Measurements from ENCODE around the gene ITGB7. TPM values are rescaled to one million over a fixed set of nuclear protein-coding genes. Genes with fewer than 3 reads are reported as not detected.

The ITGB7 gene
- total RNA-seq, 4 donors from 2014 or later, result 2.0 to 3.8 (median 2.4) TPM; not detected in 1

DNA sequence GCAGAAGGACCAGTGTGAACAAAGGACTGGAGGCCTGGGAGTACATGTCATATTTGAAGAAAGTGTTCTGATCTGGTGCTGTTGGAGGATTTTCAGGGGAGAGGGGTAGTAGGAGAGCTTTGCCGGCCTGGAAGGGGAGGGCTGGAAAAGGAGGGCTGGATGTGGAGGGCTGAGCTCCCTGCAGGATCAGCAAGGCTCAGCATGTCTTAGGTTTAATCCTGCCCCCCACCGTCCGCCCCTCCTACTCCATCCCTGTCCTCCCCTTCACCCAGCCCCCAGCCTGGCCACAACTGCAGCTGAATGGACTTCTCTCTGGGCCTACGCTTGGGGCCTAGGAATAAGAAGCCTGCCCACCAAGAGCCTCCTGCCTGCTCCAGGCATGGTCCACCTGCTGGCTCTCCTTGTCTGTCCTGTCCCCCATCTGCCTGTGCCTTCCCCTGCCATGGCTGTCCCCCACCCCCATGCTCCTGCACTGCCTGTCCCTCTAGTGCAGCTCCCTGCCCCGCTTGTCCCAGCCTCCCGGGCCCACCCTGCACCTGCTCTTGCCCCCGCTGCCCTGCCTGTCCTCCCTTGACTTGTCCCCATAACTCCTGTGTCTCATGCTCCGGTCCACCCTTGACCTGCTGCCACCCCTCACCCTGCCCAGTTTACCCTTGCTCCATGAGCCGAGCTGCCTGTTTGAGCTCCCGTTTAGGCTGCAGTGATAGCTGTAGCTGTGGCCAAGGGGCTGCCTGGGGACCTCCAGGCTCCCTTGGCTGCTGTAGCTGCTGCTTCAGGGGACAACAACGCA, 34.8 kb upstream of the ITGB7 start:
- TF ChIP-seq, protein P1, sequence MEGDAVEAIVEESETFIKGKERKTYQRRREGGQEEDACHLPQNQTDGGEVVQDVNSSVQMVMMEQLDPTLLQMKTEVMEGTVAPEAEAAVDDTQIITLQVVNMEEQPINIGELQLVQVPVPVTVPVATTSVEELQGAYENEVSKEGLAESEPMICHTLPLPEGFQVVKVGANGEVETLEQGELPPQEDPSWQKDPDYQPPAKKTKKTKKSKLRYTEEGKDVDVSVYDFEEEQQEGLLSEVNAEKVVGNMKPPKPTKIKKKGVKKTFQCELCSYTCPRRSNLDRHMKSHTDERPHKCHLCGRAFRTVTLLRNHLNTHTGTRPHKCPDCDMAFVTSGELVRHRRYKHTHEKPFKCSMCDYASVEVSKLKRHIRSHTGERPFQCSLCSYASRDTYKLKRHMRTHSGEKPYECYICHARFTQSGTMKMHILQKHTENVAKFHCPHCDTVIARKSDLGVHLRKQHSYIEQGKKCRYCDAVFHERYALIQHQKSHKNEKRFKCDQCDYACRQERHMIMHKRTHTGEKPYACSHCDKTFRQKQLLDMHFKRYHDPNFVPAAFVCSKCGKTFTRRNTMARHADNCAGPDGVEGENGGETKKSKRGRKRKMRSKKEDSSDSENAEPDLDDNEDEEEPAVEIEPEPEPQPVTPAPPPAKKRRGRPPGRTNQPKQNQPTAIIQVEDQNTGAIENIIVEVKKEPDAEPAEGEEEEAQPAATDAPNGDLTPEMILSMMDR (IDR thresholded peaks at IDR 0.05), result no peak
- no peak for TF ChIP-seq POLR2A (IDR thresholded peaks at IDR 0.05)
- intact Hi-C loops (cut with DNase I; ENCODE audit: low total_unique reads), result no loop called here
- no peak overlapping the region for H3K4me3 ChIP-seq
- no peak overlapping the region for H3K27ac ChIP-seq
- H3K4me1 ChIP-seq, result no peaks in the 10 kb centered on the region
- H3K27me3 ChIP-seq, result no peaks in the 10 kb centered on the region
- no peak for DNase-seq
- no peaks in the 10 kb centered on the region for H3K36me3 ChIP-seq
- no peaks in the 10 kb centered on the region for H3K9me3 ChIP-seq

DNA sequence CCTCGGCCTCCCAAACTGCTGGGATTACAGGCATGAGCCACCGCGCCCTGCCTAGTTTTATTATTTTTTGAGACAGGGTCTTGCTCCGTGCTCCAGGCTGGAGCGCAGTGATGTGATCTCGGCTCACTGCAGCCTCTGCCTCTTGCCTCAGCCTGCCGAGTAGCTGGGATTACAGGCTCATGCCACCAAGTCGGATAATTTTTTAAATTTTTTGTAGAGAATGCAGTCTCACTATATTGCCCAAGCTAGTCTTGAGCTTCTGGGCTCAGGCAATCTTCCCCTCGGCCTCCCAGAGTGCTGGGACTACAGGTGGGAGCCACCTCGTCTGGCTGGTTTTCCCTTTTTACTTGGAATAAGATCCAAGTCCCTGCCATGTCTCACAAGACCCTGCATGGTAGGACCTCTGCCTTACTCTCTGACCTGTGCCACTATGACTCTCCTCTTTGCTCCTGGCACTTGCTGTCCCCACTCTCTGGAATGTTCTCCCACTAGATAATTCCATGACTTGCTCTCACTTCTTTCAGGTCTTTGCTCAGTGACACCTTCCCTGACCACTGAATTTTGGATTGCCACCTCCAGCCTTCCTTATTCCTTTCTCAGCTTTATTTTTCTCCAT, 32.7 kb upstream of the ITGB7 start:
- Histone ChIP-seq H3K9me3 (no peaks in the 10 kb centered on the region), H3K4me1 (no peaks in the 10 kb centered on the region), H3K36me3 (no peaks in the 10 kb centered on the region), H3K27ac (no peak overlapping the region), H3K27me3 (no peaks in the 10 kb centered on the region), H3K4me3 (no peak overlapping the region)
- DNase-seq, result no peak
- intact Hi-C loops (cut with DNase I; ENCODE audit: low total_unique reads), result no loop called here
- no peak for TF ChIP-seq POLR2A (IDR thresholded peaks at IDR 0.05)
- TF ChIP-seq, protein P1 (IDR thresholded peaks at IDR 0.05), result no peak

DNA sequence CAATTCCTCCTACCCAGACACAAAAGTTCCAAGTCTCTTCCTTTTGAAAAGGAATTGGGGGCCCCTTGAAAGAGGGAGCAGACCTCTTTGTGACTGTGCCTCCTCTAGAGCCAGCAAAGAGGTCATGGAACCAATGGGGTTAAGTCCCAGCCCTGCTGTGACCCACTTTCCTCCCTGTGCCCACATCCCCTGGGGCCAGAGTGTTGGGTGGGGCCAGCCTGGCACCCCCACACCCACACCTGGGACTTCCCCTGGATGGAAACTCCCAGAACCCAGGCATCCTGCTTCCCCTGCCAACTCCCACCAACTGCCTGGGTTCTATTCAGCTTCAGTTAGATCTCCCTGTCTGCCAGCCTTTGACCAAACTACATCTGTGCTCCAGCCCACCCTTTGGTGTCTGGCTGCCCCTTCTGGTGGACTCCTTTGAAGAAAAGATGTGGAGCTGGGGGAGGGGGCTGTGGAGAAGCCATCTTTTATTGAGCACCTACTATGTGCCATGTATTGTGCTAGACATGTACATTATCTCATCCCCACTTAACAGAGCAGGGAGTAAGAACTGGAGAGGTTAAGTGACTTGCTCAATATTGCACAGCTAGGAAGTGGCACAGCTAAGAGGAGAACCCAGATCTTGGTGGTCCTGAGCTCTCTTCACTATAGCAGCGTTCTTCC, 29.5 kb upstream of the ITGB7 start:
- Histone ChIP-seq H3K36me3 (no peaks in the 10 kb centered on the region), H3K4me1 (peaks cover 0 to 14% of the 10 kb centered on the region in 2 donors), H3K4me3 (no peak overlapping the region), H3K9me3 (no peaks in the 10 kb centered on the region), H3K27ac (no peak overlapping the region), H3K27me3 (no peaks in the 10 kb centered on the region)
- TF ChIP-seq, protein P1 (IDR thresholded peaks at IDR 0.05), result no peak
- no peak for TF ChIP-seq POLR2A (IDR thresholded peaks at IDR 0.05)
- no peak for DNase-seq
- intact Hi-C loops (cut with DNase I; ENCODE audit: low total_unique reads), result no loop called here

DNA sequence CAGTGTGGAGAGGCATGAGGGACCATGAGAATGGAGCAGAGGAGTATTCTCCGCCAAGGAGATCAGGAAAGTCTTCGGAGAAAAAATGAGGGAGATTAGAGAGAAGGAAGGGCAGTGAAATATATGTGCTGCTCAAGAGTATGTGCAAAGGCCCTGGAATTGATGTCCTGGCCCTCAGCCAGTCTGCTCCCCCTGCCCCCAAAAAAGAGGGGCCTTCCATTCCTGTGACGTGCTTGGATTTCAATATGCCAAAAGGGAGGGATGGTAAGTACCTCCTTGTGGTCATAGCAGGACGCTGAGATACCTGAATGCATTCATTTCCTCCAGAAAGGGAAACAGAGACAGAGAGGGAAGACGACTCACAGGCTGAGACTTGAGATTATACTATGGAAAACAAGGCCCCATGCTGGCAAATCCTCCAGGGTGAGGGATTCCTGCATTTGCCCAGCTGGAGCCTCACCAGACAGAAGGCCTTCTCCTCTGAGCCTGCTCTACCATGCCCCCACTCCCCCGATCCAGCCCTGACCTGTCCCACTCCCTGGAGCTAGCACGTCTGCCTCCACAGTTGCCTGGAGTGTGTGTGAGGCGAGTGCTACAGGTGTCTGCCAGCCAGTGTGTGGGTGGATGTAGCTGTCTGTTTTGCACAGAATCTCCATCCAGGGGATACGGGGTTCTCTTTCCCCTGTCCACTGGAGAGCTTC, 28.8 kb upstream of the ITGB7 start:
- H3K27me3 ChIP-seq, result no peaks in the 10 kb centered on the region
- H3K4me3 ChIP-seq, result no peak overlapping the region
- H3K36me3 ChIP-seq, result no peaks in the 10 kb centered on the region
- TF ChIP-seq, protein P1 (IDR thresholded peaks at IDR 0.05), result no peak
- no peak for TF ChIP-seq POLR2A (IDR thresholded peaks at IDR 0.05)
- intact Hi-C loops (cut with DNase I; ENCODE audit: low total_unique reads), result no loop called here
- no peak for DNase-seq
- no peaks in the 10 kb centered on the region for H3K9me3 ChIP-seq
- no peak overlapping the region for H3K27ac ChIP-seq
- peaks cover 0 to 14% of the 10 kb centered on the region in 2 donors for H3K4me1 ChIP-seq
